GM12873 (cell line): ENCODE results near the gene MATN1.

Experiments used
- TF ChIP-seq, protein P1 (sequence below): IDR thresholded peaks from 2 replicates; pipeline ENCODE4 v1.5.1; 2012; ENCODE audit warnings: low read depth, mild to moderate bottlenecking, moderate library complexity, low read length, control low read depth; ENCODE audit not compliant: insufficient read depth; ENCODE audit errors: missing control alignments

Gene MATN1

DNA sequence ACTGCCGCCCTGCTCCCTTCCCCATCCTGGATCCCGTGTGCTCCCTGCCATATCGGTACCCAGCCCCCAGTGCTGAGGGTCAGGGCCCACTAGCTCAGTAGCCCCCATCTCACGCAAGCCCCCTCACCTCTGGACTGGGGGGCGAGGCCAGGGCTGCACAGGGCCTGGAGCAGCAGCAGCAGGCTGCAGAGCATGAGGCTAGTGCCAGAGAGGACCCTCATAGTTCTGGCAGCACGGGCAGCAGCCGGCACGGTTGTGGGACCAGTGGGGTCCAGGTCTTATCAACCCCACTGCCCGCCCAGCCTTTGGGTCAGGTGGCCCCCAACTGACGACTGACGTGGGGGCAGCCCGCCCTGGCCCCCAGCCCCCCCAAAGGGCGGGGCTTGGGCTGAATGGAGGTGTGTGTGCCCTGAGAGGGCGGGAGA lies at the start of gene MATN1:
MATN1 (minus strand) TSS at position 255 of the 425 bp plus-strand sequence; CDS start at position 221, 34 bp downstream.
- TF ChIP-seq, protein P1, sequence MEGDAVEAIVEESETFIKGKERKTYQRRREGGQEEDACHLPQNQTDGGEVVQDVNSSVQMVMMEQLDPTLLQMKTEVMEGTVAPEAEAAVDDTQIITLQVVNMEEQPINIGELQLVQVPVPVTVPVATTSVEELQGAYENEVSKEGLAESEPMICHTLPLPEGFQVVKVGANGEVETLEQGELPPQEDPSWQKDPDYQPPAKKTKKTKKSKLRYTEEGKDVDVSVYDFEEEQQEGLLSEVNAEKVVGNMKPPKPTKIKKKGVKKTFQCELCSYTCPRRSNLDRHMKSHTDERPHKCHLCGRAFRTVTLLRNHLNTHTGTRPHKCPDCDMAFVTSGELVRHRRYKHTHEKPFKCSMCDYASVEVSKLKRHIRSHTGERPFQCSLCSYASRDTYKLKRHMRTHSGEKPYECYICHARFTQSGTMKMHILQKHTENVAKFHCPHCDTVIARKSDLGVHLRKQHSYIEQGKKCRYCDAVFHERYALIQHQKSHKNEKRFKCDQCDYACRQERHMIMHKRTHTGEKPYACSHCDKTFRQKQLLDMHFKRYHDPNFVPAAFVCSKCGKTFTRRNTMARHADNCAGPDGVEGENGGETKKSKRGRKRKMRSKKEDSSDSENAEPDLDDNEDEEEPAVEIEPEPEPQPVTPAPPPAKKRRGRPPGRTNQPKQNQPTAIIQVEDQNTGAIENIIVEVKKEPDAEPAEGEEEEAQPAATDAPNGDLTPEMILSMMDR = no peak

- TF ChIP-seq, protein P1 = no peak
Measured at GRCh38 chr1:30771005-30771404, 47.6 kb upstream of the MATN1 start.

- TF ChIP-seq, protein P1 = no peak
Measured at GRCh38 chr1:30770150-30770549, 46.8 kb upstream of the MATN1 start.

- TF ChIP-seq, protein P1 = no peak
Measured at GRCh38 chr1:30768830-30769718, 45.7 kb upstream of the MATN1 start.

GRCh38 chr1:30768159-30768829 lies 44.9 kb upstream of the MATN1 start:
- TF ChIP-seq, protein P1 = no peak

DNA sequence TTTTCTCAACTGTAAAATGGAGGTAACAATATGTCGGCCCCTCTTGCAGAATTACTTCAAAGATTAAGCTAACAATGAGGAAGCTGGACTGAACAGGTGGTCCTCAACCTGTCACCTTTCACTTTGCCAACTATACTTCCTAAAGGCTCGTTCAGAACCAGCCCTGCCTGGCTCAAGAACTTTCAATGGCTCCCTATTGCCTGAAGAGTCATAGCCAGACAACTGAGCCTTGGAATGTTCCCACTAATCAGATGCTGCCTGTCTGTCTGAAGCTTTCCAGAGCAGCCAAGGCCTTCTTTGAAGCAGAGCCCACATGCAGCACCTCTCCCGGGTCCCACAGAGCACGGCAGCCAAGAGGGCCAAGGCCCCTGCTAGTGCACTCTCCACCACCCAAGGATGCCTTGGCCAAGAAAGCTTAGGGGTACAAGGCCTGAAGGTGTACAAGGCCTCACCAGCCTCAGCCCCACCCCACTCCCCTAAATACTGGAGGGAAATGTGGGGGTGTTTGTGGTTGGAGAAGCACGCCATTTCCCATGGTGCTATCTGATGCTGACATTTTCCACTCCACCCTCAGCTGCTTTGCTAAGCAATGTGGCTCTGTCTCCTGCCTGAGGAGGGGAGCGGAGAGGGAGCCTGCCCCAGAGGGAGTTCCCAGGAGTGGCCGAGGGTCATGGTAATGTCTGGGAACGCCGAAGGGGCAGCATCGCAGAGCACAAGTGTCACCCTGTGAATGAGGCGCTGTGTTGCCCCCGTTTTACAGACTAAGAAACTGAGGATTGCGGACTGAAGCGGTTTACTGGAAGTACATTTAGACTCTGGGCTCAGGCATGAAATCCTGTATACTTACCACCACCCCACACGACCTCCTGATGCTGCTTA lies 42.4 kb upstream of the MATN1 start:
- TF ChIP-seq, protein P1 = no peak
